HuH-7 (cell line): ENCODE measurements around the gene RASA3.
A peak's percentile ranks its signal among the peaks of the same experiment; 100 is the strongest.

Source experiments
- DNase-seq: peaks from one replicate; pipeline ENCODE4 v3.0.0; 2011; ENCODE audit warnings: low spot score

Gene RASA3

GRCh38 chr13:114054264-114054663, 78.2 kb downstream of the RASA3 start:
- no peak for DNase-seq

- DNase-seq: no peak
Observed at GRCh38 chr13:114053026-114053425, 79.4 kb downstream of the RASA3 start.

- DNase-seq: no peak
Observed at GRCh38 chr13:114050536-114051450, 81.6 kb downstream of the RASA3 start.

- no peak for DNase-seq
Observed at GRCh38 chr13:114049626-114050101, 82.8 kb downstream of the RASA3 start.

- no peak for DNase-seq
Observed at GRCh38 chr13:114049026-114049425, 83.4 kb downstream of the RASA3 start.

- no peak for DNase-seq
Observed at GRCh38 chr13:114048443-114048842, 84.0 kb downstream of the RASA3 start.

- no peak for DNase-seq
Observed at GRCh38 chr13:114047358-114047881, 85.0 kb downstream of the RASA3 start.

- DNase-seq: no peak
Observed at GRCh38 chr13:114046431-114046975, 85.9 kb downstream of the RASA3 start.

GRCh38 chr13:114045113-114045735, 87.2 kb downstream of the RASA3 start:
- DNase-seq: no peak

- no peak for DNase-seq
Observed at GRCh38 chr13:114044486-114044885, 87.9 kb downstream of the RASA3 start.

GRCh38 chr13:114043421-114044053, 88.9 kb downstream of the RASA3 start:
- peak; percentile 47 for DNase-seq

- no peak for DNase-seq
Observed at GRCh38 chr13:114042066-114042815, 90.2 kb downstream of the RASA3 start.

- no peak for DNase-seq
Observed at GRCh38 chr13:114041493-114041892, 90.9 kb downstream of the RASA3 start.

- DNase-seq: no peak
Observed at GRCh38 chr13:114039471-114040141, 92.8 kb downstream of the RASA3 start.

GRCh38 chr13:114038900-114039299, 93.5 kb downstream of the RASA3 start:
- no peak for DNase-seq

GRCh38 chr13:114038211-114038613, 94.2 kb downstream of the RASA3 start:
- no peak for DNase-seq

GRCh38 chr13:114037674-114038073, 94.7 kb downstream of the RASA3 start:
- no peak for DNase-seq

GRCh38 chr13:114035583-114036531, 96.6 kb downstream of the RASA3 start:
- no peak for DNase-seq

GRCh38 chr13:114035186-114035582, 97.2 kb downstream of the RASA3 start:
- DNase-seq: no peak

- no peak for DNase-seq
Observed at GRCh38 chr13:114034481-114034891, 97.9 kb downstream of the RASA3 start.
